Peyer's patch (tissue), 4 donors: ENCODE measurements around the gene TMEM131.

Experiments used
- CTCF ChIP-seq, 6 experiments: fragments of 450-650 bp in 4 of 6; fragments of 200-600 bp in 2 of 6; sonication (generic) in 1 of 6; IDR thresholded peaks; one replicate each; pipeline ENCODE4 v1.5.1; 2017 to 2019; ENCODE audit warnings: antibody characterized with exemption in 6 of 6, mild to moderate bottlenecking in 3 of 6, moderate library complexity in 1 of 6
- POLR2A ChIP-seq, 2 donors: fragments of 450-650 bp; IDR thresholded peaks; one replicate each; pipeline ENCODE4 v1.5.1; 2017; ENCODE audit warnings: antibody characterized with exemption in 2 of 2, mild to moderate bottlenecking in 2 of 2, moderate library complexity in 2 of 2

GRCh38 chr2:97911206-97911921 is 84.4 kb downstream of the TMEM131 start:
- TF ChIP-seq CTCF (IDR thresholded peaks at IDR 0.05) (no peak), POLR2A (IDR thresholded peaks at IDR 0.05) (no peak)
